Neural crest cell (in vitro differentiated cells): ENCODE measurements around the gene PPP1R26. TPM values are rescaled to one million over a fixed set of nuclear protein-coding genes. Genes with fewer than 3 reads are reported as not detected.
"Not testable (repeated sequence)": the region's sequence is repeated elsewhere in the genome, so short reads cannot be mapped to it uniquely, and the experiment has no call there.

Experiments
- DNase-seq: peaks from one replicate; pipeline ENCODE4 v3.0.0; 2021; ENCODE audit warnings: low read depth, mixed read lengths, low spot score
- H3K27ac Mint-ChIP-seq: one replicate; pipeline ENCODE4 v1.8.0; 2021; ENCODE audit warnings: mild to moderate bottlenecking, mixed read lengths; ENCODE audit not compliant: unreplicated experiment
- H3K27me3 Mint-ChIP-seq: 2 replicates; pipeline ENCODE4 v1.8.0; 2021; ENCODE audit warnings: low read depth, mild to moderate bottlenecking, mixed read lengths
- H3K36me3 Mint-ChIP-seq: 2 replicates; pipeline ENCODE4 v1.8.0; 2021; ENCODE audit warnings: low read depth, mild to moderate bottlenecking, mixed read lengths
- H3K4me1 Mint-ChIP-seq: 2 replicates; pipeline ENCODE4 v1.8.0; 2021; ENCODE audit warnings: mixed read lengths
- H3K4me3 Mint-ChIP-seq: one replicate; pipeline ENCODE4 v1.8.0; 2021; ENCODE audit warnings: mild to moderate bottlenecking, mixed read lengths
- H3K9me3 Mint-ChIP-seq: 2 replicates; pipeline ENCODE4 v1.8.0; 2021; ENCODE audit warnings: mixed read lengths
- CTCF ChIP-seq: fragments of 200-600 bp; sonication (generic); conservative IDR thresholded peaks from 2 replicates; pipeline ENCODE4 v1.5.0; 2021; ENCODE audit warnings: antibody characterized with exemption, mild to moderate bottlenecking
- total RNA-seq: library from RNA; stranded (reverse); gene quantifications from 2 replicates; pipeline ENCODE4 v1.2.1, GENCODE V29; 2021

PPP1R26 gene
- total RNA-seq, 1 donor from 2014 or later, result 27.5 TPM

GRCh38 chr9:135440620-135441019 lies 39.0 kb upstream of the PPP1R26 start:
- no peak for DNase-seq

GRCh38 chr9:135441105-135442071 lies 38.2 kb upstream of the PPP1R26 start:
- not testable (repeated sequence) for H3K27ac Mint-ChIP-seq

More at GRCh38 chr9:135440620-135441019, 39.0 kb upstream of the PPP1R26 start:
- peaks cover 25% of the 10 kb centered on the region for H3K4me1 Mint-ChIP-seq
- peaks cover 2% of the 10 kb centered on the region for H3K27me3 Mint-ChIP-seq
- H3K27ac Mint-ChIP-seq, result no peak overlapping the region
- TF ChIP-seq CTCF, result no peak
- no peak overlapping the region for H3K4me3 Mint-ChIP-seq
- peaks cover 4% of the 10 kb centered on the region for H3K36me3 Mint-ChIP-seq
- H3K9me3 Mint-ChIP-seq, result peaks cover 5% of the 10 kb centered on the region

GRCh38 chr9:135442075-135442474 lies 37.5 kb upstream of the PPP1R26 start:
- Mint-ChIP-seq H3K4me3 (no peak overlapping the region), H3K4me1 (peaks cover 25% of the 10 kb centered on the region), H3K36me3 (no peaks in the 10 kb centered on the region), H3K9me3 (no peaks in the 10 kb centered on the region), H3K27ac (no peak overlapping the region), H3K27me3 (no peaks in the 10 kb centered on the region)
- DNase-seq, result no peak
- no peak for TF ChIP-seq CTCF

More at GRCh38 chr9:135441105-135442071, 38.2 kb upstream of the PPP1R26 start:
- H3K36me3 Mint-ChIP-seq, H3K4me3 Mint-ChIP-seq, H3K9me3 Mint-ChIP-seq, DNase-seq, H3K27me3 Mint-ChIP-seq: not testable (repeated sequence)
- peaks cover 25% of the 10 kb centered on the region for H3K4me1 Mint-ChIP-seq

GRCh38 chr9:135443797-135444425 lies 35.7 kb upstream of the PPP1R26 start:
- H3K4me1 Mint-ChIP-seq, result peaks cover 25% of the 10 kb centered on the region
- H3K4me3 Mint-ChIP-seq, result no peak overlapping the region
- H3K36me3 Mint-ChIP-seq, result no peaks in the 10 kb centered on the region
- no peaks in the 10 kb centered on the region for H3K9me3 Mint-ChIP-seq
- H3K27me3 Mint-ChIP-seq, result no peaks in the 10 kb centered on the region
- no peak for DNase-seq
- no peak overlapping the region for H3K27ac Mint-ChIP-seq
- TF ChIP-seq CTCF, result no peak

- Mint-ChIP-seq H3K4me1 (peaks cover 10% of the 10 kb centered on the region), H3K36me3 (no peaks in the 10 kb centered on the region), H3K9me3 (no peaks in the 10 kb centered on the region), H3K27me3 (no peaks in the 10 kb centered on the region), H3K4me3 (no peak overlapping the region), H3K27ac (no peak overlapping the region)
- no peak for TF ChIP-seq CTCF
- no peak for DNase-seq
Measured at GRCh38 chr9:135447126-135447525, 32.5 kb upstream of the PPP1R26 start.
